GM23338 (cell line): ENCODE data around the gene KCTD3. TPM values are rescaled to one million over a fixed set of nuclear protein-coding genes. Genes with fewer than 3 reads are reported as not detected.

Source experiments
- CREB1 ChIP-seq: fragments of 250-450 bp; sonication (Bioruptor Pico); IDR thresholded peaks from 2 replicates; pipeline ENCODE4 v1.5.0; 2020; ENCODE audit warnings: low read depth, mild to moderate bottlenecking, moderate library complexity
- EZH2phosphoT487 ChIP-seq: fragments of 200-600 bp; sonication (generic); IDR thresholded peaks from one replicate; pipeline ENCODE4 v1.8.1; 2018; ENCODE audit warnings: antibody characterized with exemption; ENCODE audit not compliant: unreplicated experiment
- JUNB ChIP-seq: IDR thresholded peaks from one replicate; pipeline ENCODE4 v1.6.1; 2016; ENCODE audit warnings: antibody characterized with exemption; ENCODE audit not compliant: unreplicated experiment
- NANOG ChIP-seq: IDR thresholded peaks from 2 replicates; pipeline ENCODE4 v1.6.1; 2016; ENCODE audit warnings: antibody characterized with exemption, borderline replicate concordance
- POLR2AphosphoS5 ChIP-seq: IDR thresholded peaks from 2 replicates; pipeline ENCODE4 v1.6.1; 2016; ENCODE audit warnings: antibody characterized with exemption, low read depth
- STAT1 ChIP-seq: IDR thresholded peaks from one replicate; pipeline ENCODE4 v1.6.1; 2016; ENCODE audit warnings: antibody characterized with exemption; ENCODE audit not compliant: unreplicated experiment
- ZNF114 ChIP-seq: fragments of 250-450 bp; sonication (Bioruptor Pico); IDR thresholded peaks from 2 replicates; pipeline ENCODE4 v1.5.0; 2020; ENCODE audit warnings: mild to moderate bottlenecking, moderate library complexity
- polyA plus RNA-seq: library from polyadenylated mRNA; unstranded; fragments of >200 nt; fragmentation: Nextera tagmentation; extraction: Ambion mirVana; gene quantifications from 2 replicates; pipeline ENCODE4 v1.2.1, GENCODE V29; 2016
- total RNA-seq: library from RNA; depleted of rRNA; stranded (reverse); fragments of >200 nt; shearing (Covaris generic); gene quantifications from 2 replicates; pipeline ENCODE4 v1.2.3, GENCODE V29; 2014
- TF ChIP-seq, protein P1 (sequence below): fragments of 250-450 bp; sonication (Bioruptor Pico); IDR thresholded peaks from 2 replicates; pipeline ENCODE4 v1.5.0; 2020; ENCODE audit warnings: mild to moderate bottlenecking, moderate library complexity
- TF ChIP-seq, protein P2 (sequence below): IDR thresholded peaks from one replicate; pipeline ENCODE4 v1.6.1; 2018; ENCODE audit warnings: antibody characterized with exemption; ENCODE audit not compliant: unreplicated experiment

The KCTD3 gene
- total and polyA plus RNA-seq, 2 experiments from 2014 or later = 29.4 to 60.3 TPM

DNA sequence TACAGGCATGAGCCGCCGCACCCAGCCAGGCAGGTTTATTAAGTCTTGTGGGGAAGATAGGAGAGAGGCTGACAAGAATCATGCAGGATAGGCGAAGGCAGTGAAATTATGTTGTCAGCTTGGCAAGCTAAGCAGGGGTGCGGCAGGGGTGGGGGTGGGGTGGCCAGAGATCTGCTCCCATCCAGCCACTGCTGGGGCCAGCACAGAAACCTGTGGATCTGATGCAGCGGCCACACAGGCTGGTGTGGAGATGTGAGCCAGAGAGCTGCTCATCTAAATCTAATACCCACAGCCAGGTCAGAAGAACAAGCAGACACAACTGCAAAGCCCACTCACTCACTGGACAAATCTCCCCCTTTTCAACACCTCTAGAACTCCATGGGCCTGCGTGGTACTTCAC is 68.7 kb downstream of the KCTD3 start (continued):
- TF ChIP-seq, protein P1, sequence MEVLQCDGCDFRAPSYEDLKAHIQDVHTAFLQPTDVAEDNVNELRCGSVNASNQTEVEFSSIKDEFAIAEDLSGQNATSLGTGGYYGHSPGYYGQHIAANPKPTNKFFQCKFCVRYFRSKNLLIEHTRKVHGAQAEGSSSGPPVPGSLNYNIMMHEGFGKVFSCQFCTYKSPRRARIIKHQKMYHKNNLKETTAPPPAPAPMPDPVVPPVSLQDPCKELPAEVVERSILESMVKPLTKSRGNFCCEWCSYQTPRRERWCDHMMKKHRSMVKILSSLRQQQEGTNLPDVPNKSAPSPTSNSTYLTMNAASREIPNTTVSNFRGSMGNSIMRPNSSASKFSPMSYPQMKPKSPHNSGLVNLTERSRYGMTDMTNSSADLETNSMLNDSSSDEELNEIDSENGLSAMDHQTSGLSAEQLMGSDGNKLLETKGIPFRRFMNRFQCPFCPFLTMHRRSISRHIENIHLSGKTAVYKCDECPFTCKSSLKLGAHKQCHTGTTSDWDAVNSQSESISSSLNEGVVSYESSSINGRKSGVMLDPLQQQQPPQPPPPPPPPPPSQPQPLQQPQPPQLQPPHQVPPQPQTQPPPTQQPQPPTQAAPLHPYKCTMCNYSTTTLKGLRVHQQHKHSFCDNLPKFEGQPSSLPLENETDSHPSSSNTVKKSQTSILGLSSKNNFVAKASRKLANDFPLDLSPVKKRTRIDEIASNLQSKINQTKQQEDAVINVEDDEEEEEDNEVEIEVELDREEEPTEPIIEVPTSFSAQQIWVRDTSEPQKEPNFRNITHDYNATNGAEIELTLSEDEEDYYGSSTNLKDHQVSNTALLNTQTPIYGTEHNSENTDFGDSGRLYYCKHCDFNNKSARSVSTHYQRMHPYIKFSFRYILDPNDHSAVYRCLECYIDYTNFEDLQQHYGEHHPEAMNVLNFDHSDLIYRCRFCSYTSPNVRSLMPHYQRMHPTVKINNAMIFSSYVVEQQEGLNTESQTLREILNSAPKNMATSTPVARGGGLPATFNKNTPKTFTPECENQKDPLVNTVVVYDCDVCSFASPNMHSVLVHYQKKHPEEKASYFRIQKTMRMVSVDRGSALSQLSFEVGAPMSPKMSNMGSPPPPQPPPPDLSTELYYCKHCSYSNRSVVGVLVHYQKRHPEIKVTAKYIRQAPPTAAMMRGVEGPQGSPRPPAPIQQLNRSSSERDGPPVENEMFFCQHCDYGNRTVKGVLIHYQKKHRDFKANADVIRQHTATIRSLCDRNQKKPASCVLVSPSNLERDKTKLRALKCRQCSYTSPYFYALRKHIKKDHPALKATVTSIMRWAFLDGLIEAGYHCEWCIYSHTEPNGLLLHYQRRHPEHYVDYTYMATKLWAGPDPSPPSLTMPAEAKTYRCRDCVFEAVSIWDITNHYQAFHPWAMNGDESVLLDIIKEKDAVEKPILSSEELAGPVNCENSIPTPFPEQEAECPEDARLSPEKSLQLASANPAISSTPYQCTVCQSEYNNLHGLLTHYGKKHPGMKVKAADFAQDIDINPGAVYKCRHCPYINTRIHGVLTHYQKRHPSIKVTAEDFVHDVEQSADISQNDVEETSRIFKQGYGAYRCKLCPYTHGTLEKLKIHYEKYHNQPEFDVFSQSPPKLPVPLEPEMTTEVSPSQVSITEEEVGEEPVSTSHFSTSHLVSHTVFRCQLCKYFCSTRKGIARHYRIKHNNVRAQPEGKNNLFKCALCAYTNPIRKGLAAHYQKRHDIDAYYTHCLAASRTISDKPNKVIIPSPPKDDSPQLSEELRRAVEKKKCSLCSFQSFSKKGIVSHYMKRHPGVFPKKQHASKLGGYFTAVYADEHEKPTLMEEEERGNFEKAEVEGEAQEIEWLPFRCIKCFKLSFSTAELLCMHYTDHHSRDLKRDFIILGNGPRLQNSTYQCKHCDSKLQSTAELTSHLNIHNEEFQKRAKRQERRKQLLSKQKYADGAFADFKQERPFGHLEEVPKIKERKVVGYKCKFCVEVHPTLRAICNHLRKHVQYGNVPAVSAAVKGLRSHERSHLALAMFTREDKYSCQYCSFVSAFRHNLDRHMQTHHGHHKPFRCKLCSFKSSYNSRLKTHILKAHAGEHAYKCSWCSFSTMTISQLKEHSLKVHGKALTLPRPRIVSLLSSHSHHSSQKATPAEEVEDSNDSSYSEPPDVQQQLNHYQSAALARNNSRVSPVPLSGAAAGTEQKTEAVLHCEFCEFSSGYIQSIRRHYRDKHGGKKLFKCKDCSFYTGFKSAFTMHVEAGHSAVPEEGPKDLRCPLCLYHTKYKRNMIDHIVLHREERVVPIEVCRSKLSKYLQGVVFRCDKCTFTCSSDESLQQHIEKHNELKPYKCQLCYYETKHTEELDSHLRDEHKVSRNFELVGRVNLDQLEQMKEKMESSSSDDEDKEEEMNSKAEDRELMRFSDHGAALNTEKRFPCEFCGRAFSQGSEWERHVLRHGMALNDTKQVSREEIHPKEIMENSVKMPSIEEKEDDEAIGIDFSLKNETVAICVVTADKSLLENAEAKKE = no peak
- TF ChIP-seq CREB1 (no peak), POLR2AphosphoS5 (no peak), STAT1 (no peak), NANOG (no peak), ZNF114 (CRISPR knock-in tag) (no peak), JUNB (no peak), EZH2phosphoT487 (no peak)
- TF ChIP-seq, protein P2, sequence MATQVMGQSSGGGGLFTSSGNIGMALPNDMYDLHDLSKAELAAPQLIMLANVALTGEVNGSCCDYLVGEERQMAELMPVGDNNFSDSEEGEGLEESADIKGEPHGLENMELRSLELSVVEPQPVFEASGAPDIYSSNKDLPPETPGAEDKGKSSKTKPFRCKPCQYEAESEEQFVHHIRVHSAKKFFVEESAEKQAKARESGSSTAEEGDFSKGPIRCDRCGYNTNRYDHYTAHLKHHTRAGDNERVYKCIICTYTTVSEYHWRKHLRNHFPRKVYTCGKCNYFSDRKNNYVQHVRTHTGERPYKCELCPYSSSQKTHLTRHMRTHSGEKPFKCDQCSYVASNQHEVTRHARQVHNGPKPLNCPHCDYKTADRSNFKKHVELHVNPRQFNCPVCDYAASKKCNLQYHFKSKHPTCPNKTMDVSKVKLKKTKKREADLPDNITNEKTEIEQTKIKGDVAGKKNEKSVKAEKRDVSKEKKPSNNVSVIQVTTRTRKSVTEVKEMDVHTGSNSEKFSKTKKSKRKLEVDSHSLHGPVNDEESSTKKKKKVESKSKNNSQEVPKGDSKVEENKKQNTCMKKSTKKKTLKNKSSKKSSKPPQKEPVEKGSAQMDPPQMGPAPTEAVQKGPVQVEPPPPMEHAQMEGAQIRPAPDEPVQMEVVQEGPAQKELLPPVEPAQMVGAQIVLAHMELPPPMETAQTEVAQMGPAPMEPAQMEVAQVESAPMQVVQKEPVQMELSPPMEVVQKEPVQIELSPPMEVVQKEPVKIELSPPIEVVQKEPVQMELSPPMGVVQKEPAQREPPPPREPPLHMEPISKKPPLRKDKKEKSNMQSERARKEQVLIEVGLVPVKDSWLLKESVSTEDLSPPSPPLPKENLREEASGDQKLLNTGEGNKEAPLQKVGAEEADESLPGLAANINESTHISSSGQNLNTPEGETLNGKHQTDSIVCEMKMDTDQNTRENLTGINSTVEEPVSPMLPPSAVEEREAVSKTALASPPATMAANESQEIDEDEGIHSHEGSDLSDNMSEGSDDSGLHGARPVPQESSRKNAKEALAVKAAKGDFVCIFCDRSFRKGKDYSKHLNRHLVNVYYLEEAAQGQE = no peak
